Astrocyte (in vitro differentiated cells and primary cell): ENCODE results near the gene ARPC2. TPM values are rescaled to one million over a fixed set of nuclear protein-coding genes. Genes with fewer than 3 reads are reported as not detected.

ENCODE experiments used
- DNase-seq: peaks from one replicate; pipeline ENCODE4 v3.0.0-alpha.2; 2010; ENCODE audit warnings: low read depth
- FAIRE-seq: peaks from 2 replicates; lab custom pipeline; 2011; peaks lifted over from hg19 to GRCh38; lab: Jason Lieb, UNC
- H2AFZ ChIP-seq: 2 replicates; pipeline ENCODE4 v1.6.0; 2012; ENCODE audit warnings: low read depth, low read length, inconsistent platforms
- H3K27ac ChIP-seq: 2 replicates; pipeline ENCODE4 v1.5.1; 2011; ENCODE audit warnings: low read depth, low read length, inconsistent platforms
- H3K27me3 ChIP-seq: 2 replicates; pipeline ENCODE4 v1.6.0; 2011; ENCODE audit warnings: low read length, inconsistent platforms; ENCODE audit not compliant: insufficient read depth
- H3K36me3 ChIP-seq: 2 replicates; pipeline ENCODE4 v1.5.1; 2011; ENCODE audit warnings: low read length, inconsistent platforms; ENCODE audit not compliant: insufficient read depth
- H3K4me1 ChIP-seq: 2 replicates; pipeline ENCODE4 v1.5.1; 2011; ENCODE audit warnings: low read length, inconsistent platforms; ENCODE audit not compliant: insufficient read depth
- H3K4me2 ChIP-seq: 2 replicates; pipeline ENCODE4 v1.6.0; 2012; ENCODE audit warnings: low read length, inconsistent platforms
- H3K4me3 ChIP-seq: 2 replicates; pipeline ENCODE4 v1.5.1; 2011; ENCODE audit warnings: low read depth, mild to moderate bottlenecking, low read length, inconsistent platforms; ENCODE audit not compliant: insufficient read depth
- H3K79me2 ChIP-seq: 2 replicates; pipeline ENCODE4 v1.6.0; 2012; ENCODE audit warnings: mild to moderate bottlenecking, low read length, inconsistent platforms; ENCODE audit not compliant: insufficient read depth
- H3K9ac ChIP-seq: 2 replicates; pipeline ENCODE4 v1.6.0; 2012; ENCODE audit warnings: mild to moderate bottlenecking, low read length, inconsistent platforms
- H3K9me3 ChIP-seq: 2 replicates; pipeline ENCODE4 v1.5.1; 2012; ENCODE audit warnings: low read depth, mild to moderate bottlenecking, low read length, inconsistent platforms; ENCODE audit not compliant: insufficient read depth
- H4K20me1 ChIP-seq: 2 replicates; pipeline ENCODE4 v1.6.0; 2012; ENCODE audit warnings: low read length, inconsistent platforms; ENCODE audit not compliant: insufficient read depth
- H3K27ac Mint-ChIP-seq: one replicate; pipeline ENCODE4 v1.8.0; 2021; ENCODE audit warnings: mild to moderate bottlenecking, mixed read lengths; ENCODE audit not compliant: unreplicated experiment
- H3K27me3 Mint-ChIP-seq: one replicate; pipeline ENCODE4 v1.8.0; 2021; ENCODE audit warnings: low read depth, mixed read lengths; ENCODE audit not compliant: unreplicated experiment
- H3K36me3 Mint-ChIP-seq: one replicate; pipeline ENCODE4 v1.8.0; 2021; ENCODE audit warnings: low read depth, mixed read lengths; ENCODE audit not compliant: unreplicated experiment
- H3K4me1 Mint-ChIP-seq: one replicate; pipeline ENCODE4 v1.8.0; 2021; ENCODE audit warnings: low read depth, mixed read lengths; ENCODE audit not compliant: unreplicated experiment
- H3K4me3 Mint-ChIP-seq: one replicate; pipeline ENCODE4 v1.8.0; 2021; ENCODE audit warnings: mild to moderate bottlenecking, moderate library complexity, mixed read lengths; ENCODE audit not compliant: unreplicated experiment
- H3K9me3 Mint-ChIP-seq: one replicate; pipeline ENCODE4 v1.8.0; 2021; ENCODE audit warnings: mild to moderate bottlenecking, mixed read lengths; ENCODE audit not compliant: unreplicated experiment
- EZH2 ChIP-seq: IDR thresholded peaks from 2 replicates; pipeline ENCODE4 v1.6.1; 2012; ENCODE audit warnings: mild to moderate bottlenecking, low read length, inconsistent platforms; ENCODE audit not compliant: insufficient read depth
- total RNA-seq: library from RNA; stranded (reverse); gene quantifications from 2 replicates; pipeline ENCODE4 v1.2.1, GENCODE V29; 2021
- TF ChIP-seq, protein P1 (sequence below): IDR thresholded peaks from 2 replicates; pipeline ENCODE4 v1.5.1; 2011; ENCODE audit warnings: low read depth, mild to moderate bottlenecking, inconsistent platforms, low read length, moderate library complexity; ENCODE audit not compliant: insufficient read depth

Gene ARPC2
- total RNA-seq, 1 donor from 2014 or later = 535 TPM

DNA sequence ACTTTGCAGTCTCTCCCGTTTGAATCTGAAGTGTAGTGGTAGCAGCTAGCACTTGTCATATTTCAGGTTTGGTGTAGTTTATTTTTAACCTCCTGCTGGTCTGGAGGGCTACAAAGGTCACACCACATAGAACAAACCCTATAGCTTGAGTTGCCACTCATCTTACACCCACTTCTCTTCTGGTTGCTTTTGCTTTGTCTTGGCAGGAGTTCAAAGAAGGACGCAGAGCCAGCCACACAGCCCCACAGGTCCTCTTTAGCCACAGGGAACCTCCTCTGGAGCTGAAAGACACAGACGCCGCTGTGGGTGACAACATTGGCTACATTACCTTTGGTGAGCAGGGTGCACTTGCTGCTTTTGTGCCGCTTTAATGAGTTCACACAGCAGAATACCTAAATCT lies 28.2 kb downstream of the ARPC2 start:
- TF ChIP-seq, protein P1, sequence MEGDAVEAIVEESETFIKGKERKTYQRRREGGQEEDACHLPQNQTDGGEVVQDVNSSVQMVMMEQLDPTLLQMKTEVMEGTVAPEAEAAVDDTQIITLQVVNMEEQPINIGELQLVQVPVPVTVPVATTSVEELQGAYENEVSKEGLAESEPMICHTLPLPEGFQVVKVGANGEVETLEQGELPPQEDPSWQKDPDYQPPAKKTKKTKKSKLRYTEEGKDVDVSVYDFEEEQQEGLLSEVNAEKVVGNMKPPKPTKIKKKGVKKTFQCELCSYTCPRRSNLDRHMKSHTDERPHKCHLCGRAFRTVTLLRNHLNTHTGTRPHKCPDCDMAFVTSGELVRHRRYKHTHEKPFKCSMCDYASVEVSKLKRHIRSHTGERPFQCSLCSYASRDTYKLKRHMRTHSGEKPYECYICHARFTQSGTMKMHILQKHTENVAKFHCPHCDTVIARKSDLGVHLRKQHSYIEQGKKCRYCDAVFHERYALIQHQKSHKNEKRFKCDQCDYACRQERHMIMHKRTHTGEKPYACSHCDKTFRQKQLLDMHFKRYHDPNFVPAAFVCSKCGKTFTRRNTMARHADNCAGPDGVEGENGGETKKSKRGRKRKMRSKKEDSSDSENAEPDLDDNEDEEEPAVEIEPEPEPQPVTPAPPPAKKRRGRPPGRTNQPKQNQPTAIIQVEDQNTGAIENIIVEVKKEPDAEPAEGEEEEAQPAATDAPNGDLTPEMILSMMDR = no peak
- no peak for TF ChIP-seq EZH2
- no peak overlapping the region for H3K4me3 ChIP-seq
- Mint-ChIP-seq H3K27me3 (no peaks in the 10 kb centered on the region), H3K36me3 (peaks cover 38% of the 10 kb centered on the region), H3K27ac (peak overlapping the region; percentile 48), H3K4me3 (no peak overlapping the region), H3K4me1 (peaks cover 28% of the 10 kb centered on the region), H3K9me3 (no peaks in the 10 kb centered on the region)
- H3K4me1 ChIP-seq = peaks cover 4% of the 10 kb centered on the region
- no peak for DNase-seq
- no peak overlapping the region for H3K27ac ChIP-seq
- H3K27me3 ChIP-seq = no peaks in the 10 kb centered on the region
- peaks cover 85% of the 10 kb centered on the region for H3K36me3 ChIP-seq
- no peak overlapping the region for H2AFZ ChIP-seq
- H3K9ac ChIP-seq = no peak overlapping the region
- no peak for FAIRE-seq
- peaks cover 57% of the 10 kb centered on the region for H3K79me2 ChIP-seq
- no peaks in the 10 kb centered on the region for H3K9me3 ChIP-seq
- no peak overlapping the region for H3K4me2 ChIP-seq
- H4K20me1 ChIP-seq = peaks cover 90% of the 10 kb centered on the region

GRCh38 chr2:218249691-218250090 lies 32.7 kb downstream of the ARPC2 start:
- Histone ChIP-seq H3K79me2 (peaks cover 41% of the 10 kb centered on the region), H3K4me2 (no peak overlapping the region), H3K9me3 (no peaks in the 10 kb centered on the region), H3K4me1 (peaks cover 8% of the 10 kb centered on the region), H3K36me3 (peaks cover 83% of the 10 kb centered on the region), H4K20me1 (peaks cover 90% of the 10 kb centered on the region), H3K4me3 (no peak overlapping the region), H3K27ac (no peak overlapping the region), H3K27me3 (no peaks in the 10 kb centered on the region), H2AFZ (no peak overlapping the region), H3K9ac (no peak overlapping the region)
- DNase-seq (no peak), FAIRE-seq (no peak)
- Mint-ChIP-seq H3K4me1 (peaks cover 31% of the 10 kb centered on the region), H3K27ac (peak overlapping the region; percentile 34), H3K27me3 (no peaks in the 10 kb centered on the region), H3K9me3 (no peaks in the 10 kb centered on the region), H3K36me3 (peaks cover 44% of the 10 kb centered on the region), H3K4me3 (no peak overlapping the region)
- TF ChIP-seq, protein P1 = no peak
- TF ChIP-seq EZH2 = no peak

DNA sequence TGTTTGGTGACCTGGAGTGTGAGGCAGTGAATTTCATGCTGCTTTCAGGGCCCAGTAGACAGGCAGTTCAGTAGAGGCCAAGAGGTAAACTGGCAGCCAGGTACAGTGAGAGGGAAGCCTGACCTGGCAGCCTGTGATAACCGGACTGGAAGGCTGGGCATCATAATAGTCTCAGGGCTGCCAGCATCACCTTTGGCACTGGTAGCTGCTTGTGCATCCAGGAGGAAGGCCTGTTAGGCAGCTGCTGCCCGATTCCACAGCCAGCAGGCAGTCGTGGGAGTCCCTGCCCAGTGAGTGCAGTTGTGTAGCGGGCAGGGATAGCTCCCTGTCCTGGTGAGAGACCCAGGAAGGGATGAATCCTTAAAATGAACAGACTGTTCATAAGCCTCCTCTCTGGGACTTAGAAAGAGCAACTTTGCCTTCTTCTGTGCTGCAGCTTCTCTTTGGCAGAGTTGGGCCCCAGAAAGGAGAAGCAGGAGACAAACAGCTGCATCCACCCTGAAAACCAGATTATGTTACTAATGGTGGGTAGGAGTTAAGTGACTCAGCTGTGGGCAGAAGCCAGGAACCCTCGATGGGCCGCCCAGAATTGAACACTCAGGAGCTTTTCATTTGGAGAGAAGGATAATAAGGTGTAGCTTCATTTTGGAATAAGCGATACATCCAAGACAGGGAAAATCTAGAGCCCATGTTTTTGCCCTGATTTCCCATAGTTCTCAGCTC lies 35.7 kb downstream of the ARPC2 start:
- Histone ChIP-seq H3K4me2 (no peak overlapping the region), H3K9me3 (no peaks in the 10 kb centered on the region), H3K27me3 (no peaks in the 10 kb centered on the region), H3K4me3 (no peak overlapping the region), H2AFZ (no peak overlapping the region), H4K20me1 (peaks cover 85% of the 10 kb centered on the region), H3K79me2 (peaks cover 25% of the 10 kb centered on the region), H3K27ac (peak overlapping the region; percentile 1), H3K4me1 (peaks cover 6% of the 10 kb centered on the region), H3K9ac (peak overlapping the region; percentile 46), H3K36me3 (peaks cover 82% of the 10 kb centered on the region)
- no peak for TF ChIP-seq EZH2
- TF ChIP-seq, protein P1 = no peak
- FAIRE-seq = no peak
- H3K4me1 Mint-ChIP-seq = peaks cover 28% of the 10 kb centered on the region
- H3K4me3 Mint-ChIP-seq = peak overlapping the region; percentile 40
- no peaks in the 10 kb centered on the region for H3K9me3 Mint-ChIP-seq
- H3K27ac Mint-ChIP-seq = no peak overlapping the region
- DNase-seq = peak; percentile 36
- H3K27me3 Mint-ChIP-seq = no peaks in the 10 kb centered on the region
- peaks cover 41% of the 10 kb centered on the region for H3K36me3 Mint-ChIP-seq
